Prostate gland (tissue), 2 donors: ENCODE data around the gene KLF6. TPM values are rescaled to one million over a fixed set of nuclear protein-coding genes. Genes with fewer than 3 reads are reported as not detected.

Experiments
- DNase-seq: peaks from one replicate; pipeline ENCODE4 v3.0.0-alpha.2; 2019; ENCODE audit warnings: low spot score
- H3K27ac ChIP-seq, 2 donors: fragments of 200-600 bp; sonication (generic); 2 replicates each; pipeline ENCODE4 v1.5.1; 2017 to 2019
- H3K27me3 ChIP-seq: fragments of 200-600 bp; sonication (generic); replicated peaks from 2 replicates; pipeline ENCODE4 v1.5.1; 2019; ENCODE audit not compliant: insufficient read depth
- H3K36me3 ChIP-seq, 2 donors: fragments of 200-600 bp; sonication (generic); 1 replicate in 1 of 2; 2 replicates in 1 of 2; pipeline versions ENCODE4 v1.5.1 to v1.8.1; 2017 to 2019
- H3K4me1 ChIP-seq: fragments of 200-600 bp; sonication (generic); replicated peaks from 2 replicates; pipeline ENCODE4 v1.5.1; 2019
- H3K4me3 ChIP-seq, 2 donors: fragments of 200-600 bp; sonication (generic); 2 replicates each; pipeline ENCODE4 v1.5.1; 2017 to 2019
- H3K9me3 ChIP-seq: fragments of 200-600 bp; sonication (generic); 2 replicates; pipeline ENCODE4 v1.5.1; 2017
- CTCF ChIP-seq, 4 experiments: fragments of 200-600 bp in 2 of 4; fragments of 450-650 bp in 2 of 4; sonication (generic) in 2 of 4; IDR thresholded peaks; 1 replicate in 3 of 4; 2 replicates in 1 of 4; pipeline ENCODE4 v1.5.1; 2016 to 2019; ENCODE audit warnings: antibody characterized with exemption in 4 of 4, mild to moderate bottlenecking in 2 of 4, moderate library complexity in 2 of 4
- POLR2A ChIP-seq: fragments of 450-650 bp; IDR thresholded peaks from one replicate; pipeline ENCODE4 v1.6.1; 2016; ENCODE audit warnings: antibody characterized with exemption, mild to moderate bottlenecking
- POLR2AphosphoS5 ChIP-seq: sonication (generic); formaldehyde crosslinking; IDR thresholded peaks from one replicate; pipeline ENCODE4 v1.6.1; 2017; ENCODE audit warnings: antibody characterized with exemption
- WGBS: methylation state at CpG from one replicate; pipeline ENCODE4 v1.1.5; 2018; 5-methylcytosine and 5-hydroxymethylcytosine counted together
- intact Hi-C: fragments of 100-400 bp; cut with DNase I; formaldehyde crosslinking; loops from one replicate; pipeline ENCODE4 v1.14.2; 2022
- total RNA-seq, 2 donors: library from RNA; depleted of rRNA; stranded (reverse); fragments of >200 nt; gene quantifications; one replicate each; pipeline ENCODE4 v1.1.0, GENCODE V29; 2016

KLF6 gene
- total RNA-seq, 2 donors from 2014 or later: 17.5 to 42.3 TPM

- Histone ChIP-seq H3K27me3 (no peaks in the 10 kb centered on the region), H3K27ac (no peak overlapping the region), H3K4me1 (peaks cover 2% of the 10 kb centered on the region), H3K4me3 (no peak overlapping the region), H3K9me3 (no peaks in the 10 kb centered on the region), H3K36me3 (no peaks in the 10 kb centered on the region)
- DNase-seq: no peak
- intact Hi-C loops: no loop called here
- 92% methylated on average over 6 of the region's 6 CpGs for WGBS
- TF ChIP-seq CTCF (IDR thresholded peaks at IDR 0.05) (no peak), POLR2A (no peak), POLR2AphosphoS5 (no peak)
These were observed 29.8 kb upstream of the KLF6 start for GRCh38 chr10:3814838-3815220.

GRCh38 chr10:3813986-3814837 is 29.2 kb upstream of the KLF6 start:
- Histone ChIP-seq H3K4me3 (no peak overlapping the region), H3K27ac (no peak overlapping the region), H3K9me3 (no peaks in the 10 kb centered on the region), H3K27me3 (no peaks in the 10 kb centered on the region), H3K36me3 (no peaks in the 10 kb centered on the region), H3K4me1 (peaks cover 2% of the 10 kb centered on the region)
- DNase-seq: no peak
- WGBS: 93% methylated on average over 15 of the region's 15 CpGs
- TF ChIP-seq CTCF (IDR thresholded peaks at IDR 0.05) (no peak), POLR2A (no peak), POLR2AphosphoS5 (no peak)
- intact Hi-C loops: no loop called here

GRCh38 chr10:3813267-3813666 is 28.3 kb upstream of the KLF6 start:
- Histone ChIP-seq H3K27me3 (no peaks in the 10 kb centered on the region), H3K9me3 (no peaks in the 10 kb centered on the region), H3K36me3 (no peaks in the 10 kb centered on the region), H3K27ac (no peak overlapping the region), H3K4me3 (no peak overlapping the region), H3K4me1 (peaks cover 2% of the 10 kb centered on the region)
- DNase-seq: no peak
- 94% methylated on average over 4 of the region's 4 CpGs for WGBS
- TF ChIP-seq POLR2A: no peak
- TF ChIP-seq CTCF (IDR thresholded peaks at IDR 0.05): no peak
- TF ChIP-seq POLR2AphosphoS5: no peak
- intact Hi-C loops: no loop called here

- no peaks in the 10 kb centered on the region for H3K36me3 ChIP-seq
- H3K4me1 ChIP-seq: peaks cover 2% of the 10 kb centered on the region
- H3K9me3 ChIP-seq: no peaks in the 10 kb centered on the region
- TF ChIP-seq CTCF (IDR thresholded peaks at IDR 0.05): no peak
- no peak for TF ChIP-seq POLR2A
- no peak for TF ChIP-seq POLR2AphosphoS5
- peak overlapping the region; percentile 79 to 82 for H3K27ac ChIP-seq
- WGBS: 68% methylated on average over 7 of the region's 7 CpGs
- no peak overlapping the region for H3K4me3 ChIP-seq
- DNase-seq: no peak
- intact Hi-C loops: no loop called here
- H3K27me3 ChIP-seq: no peaks in the 10 kb centered on the region
These were observed 27.1 kb upstream of the KLF6 start for GRCh38 chr10:3812141-3812540.

GRCh38 chr10:3811291-3811870 is 26.4 kb upstream of the KLF6 start:
- no peaks in the 10 kb centered on the region for H3K27me3 ChIP-seq
- DNase-seq: peak; percentile 52
- no peaks in the 10 kb centered on the region for H3K36me3 ChIP-seq
- peak; percentile 82 for TF ChIP-seq POLR2AphosphoS5
- no peak for TF ChIP-seq POLR2A
- TF ChIP-seq CTCF (IDR thresholded peaks at IDR 0.05): no peak
- peak overlapping the region; percentile 79 to 82 for H3K27ac ChIP-seq
- intact Hi-C loops: loop anchor here (2.0 kb wide), 1 partner anchor 29 kb away; no protein-coding TSS in a partner anchor
- 29% methylated on average over 7 of the region's 7 CpGs for WGBS
- H3K4me3 ChIP-seq: no peak overlapping the region
- H3K9me3 ChIP-seq: no peaks in the 10 kb centered on the region
- peaks cover 2% of the 10 kb centered on the region for H3K4me1 ChIP-seq
